Kidney (tissue), 14 donors: ENCODE results near the gene ADAMTS17. TPM values are rescaled to one million over a fixed set of nuclear protein-coding genes. Genes with fewer than 3 reads are reported as not detected.
A peak's percentile ranks its signal among the peaks of the same experiment; 100 is the strongest.

Source experiments
- DNase-seq, 5 donors: peaks; one replicate each; pipeline ENCODE4 v3.0.0-alpha.2; 2013 to 2020
- FAIRE-seq: peaks from 2 replicates; lab custom pipeline; 2012; peaks lifted over from hg19 to GRCh38; lab: Jason Lieb, UNC
- H3K27ac ChIP-seq, 2 donors: one replicate each; pipeline ENCODE4 v1.7.0; 2013; ENCODE audit warnings: low read depth in 2 of 2, low read length in 2 of 2, inconsistent platforms in 1 of 2
- H3K27me3 ChIP-seq: one replicate; pipeline ENCODE4 v1.7.1; 2013; ENCODE audit warnings: low read length, inconsistent platforms; ENCODE audit not compliant: control insufficient read depth, insufficient read depth
- H3K36me3 ChIP-seq, 3 donors: one replicate each; pipeline versions ENCODE4 v1.7.0 to v1.7.1; 2013; ENCODE audit warnings: low read length in 3 of 3, control low read depth in 1 of 3, inconsistent platforms in 1 of 3; ENCODE audit not compliant: insufficient read depth in 3 of 3, control insufficient read depth in 2 of 3
- H3K4me1 ChIP-seq, 3 donors: one replicate each; pipeline versions ENCODE4 v1.7.0 to v1.7.1; 2013; ENCODE audit warnings: low read length in 3 of 3, inconsistent platforms in 1 of 3, low read depth in 1 of 3; ENCODE audit not compliant: control insufficient read depth in 2 of 3, insufficient read depth in 2 of 3
- H3K4me3 ChIP-seq, 3 donors: one replicate each; pipeline versions ENCODE4 v1.7.0 to v1.8.1; 2013; ENCODE audit warnings: low read length in 3 of 3, control low read depth in 1 of 3, inconsistent platforms in 1 of 3
- H3K9ac ChIP-seq, 3 donors: one replicate each; pipeline versions ENCODE4 v1.7.0 to v1.7.1; 2013; ENCODE audit warnings: low read length in 3 of 3, control low read depth in 1 of 3, inconsistent platforms in 1 of 3
- H3K9me3 ChIP-seq, 3 donors: one replicate each; pipeline versions ENCODE4 v1.7.0 to v1.7.1; 2013; ENCODE audit warnings: low read length in 3 of 3, control low read depth in 1 of 3, inconsistent platforms in 1 of 3; ENCODE audit not compliant: control insufficient read depth in 2 of 3, insufficient read depth in 1 of 3
- CTCF ChIP-seq: IDR thresholded peaks from 3 replicates; pipeline ENCODE4 v1.5.1; 2012; ENCODE audit warnings: mild to moderate bottlenecking, moderate library complexity, borderline replicate concordance; ENCODE audit not compliant: insufficient read depth; ENCODE audit errors: extremely low read depth
- intact Hi-C: fragments of 100-400 bp; cut with DNase I; formaldehyde crosslinking; loops from one replicate; pipeline ENCODE4 v1.11.1; 2022
- polyA plus RNA-seq: library from polyadenylated mRNA; stranded (reverse); fragments of 350-450 nt; fragmentation: Illumina TruSeq; extraction: RNeasy Lipid Tissue Mini Kit (QIAGEN cat#74804); gene quantifications from one replicate; pipeline ENCODE4 v1.2.3, GENCODE V29; 2014; ENCODE audit warnings: low read depth, low replicate concordance; ENCODE audit not compliant: insufficient read depth
- total RNA-seq: library from RNA; stranded (reverse); fragmentation: NEBNext Ultra II Directional; extraction: Animal tissue kit (Norgen Biotek cat#: 25700); gene quantifications from one replicate; pipeline ENCODE4 v1.2.1, GENCODE V29; 2021
- donor health status: control.
- donor health status: control.
- donor health status: control.
- donor health status: control.
- donor health status: control.
- donor health status: DM: yes; HTN: yes; CAD: no.
- donor health status: Normal renal cell carcinoma (clear cell type).

Gene ADAMTS17
- total and polyA plus RNA-seq, 2 donors from 2014 or later, result 1.7 to 2.2 TPM

DNA sequence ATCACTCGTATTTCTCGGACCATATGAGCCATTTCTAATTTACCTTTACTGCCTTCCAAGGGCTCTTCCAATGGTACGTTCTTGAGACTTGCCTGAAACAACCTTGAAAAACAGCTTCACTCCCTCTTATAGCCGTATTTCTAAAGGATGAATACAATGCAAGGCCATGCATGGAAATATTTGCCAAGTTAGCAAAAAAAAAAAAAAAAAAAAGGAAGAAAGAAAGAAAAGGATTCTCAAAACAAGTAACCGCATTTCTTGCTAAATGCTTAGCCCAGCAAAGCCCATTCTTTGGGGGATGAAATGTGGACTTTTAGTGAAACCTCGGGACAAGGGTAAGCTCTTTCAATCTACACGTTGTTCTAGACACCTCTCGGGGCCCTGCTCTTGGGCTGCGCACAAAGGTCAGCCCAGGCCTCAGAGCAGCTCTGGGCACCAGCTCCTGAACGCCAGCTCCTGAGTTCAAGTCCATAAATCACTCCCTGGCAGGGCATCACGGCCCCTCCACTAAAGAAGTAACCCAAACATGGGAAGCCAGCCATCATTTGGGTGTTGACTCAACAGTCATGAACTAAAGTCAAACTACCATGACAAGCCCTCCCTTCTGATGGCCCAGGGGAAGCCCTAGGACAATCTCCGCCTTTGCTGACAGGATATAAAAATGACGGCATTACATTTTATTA, 132.7 kb downstream of the ADAMTS17 start:
- no peak overlapping the region for H3K9ac ChIP-seq

DNA sequence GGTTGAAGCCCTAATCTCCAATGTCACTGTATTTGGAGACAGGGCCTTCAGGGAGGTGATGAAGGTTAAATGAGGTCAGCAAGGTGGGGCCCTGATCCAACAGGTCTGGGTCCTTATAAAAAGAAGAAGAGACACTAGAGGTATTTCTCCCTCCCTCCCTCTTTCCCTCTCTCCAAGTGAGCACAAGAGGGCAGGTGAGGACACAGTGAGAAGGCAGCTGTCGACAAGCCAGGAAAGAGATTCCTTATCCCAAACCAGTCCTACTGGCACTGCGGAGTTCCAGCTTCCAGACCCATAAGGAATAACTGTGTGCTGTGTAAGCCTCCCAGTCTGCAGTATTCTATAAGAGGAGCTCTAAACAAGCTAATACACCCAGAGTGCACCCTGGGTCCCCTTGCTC, 134.7 kb downstream of the ADAMTS17 start:
- H3K9ac ChIP-seq, result no peak overlapping the region
- TF ChIP-seq CTCF, result no peak

More for the DNA sequence above, 132.7 kb downstream of the ADAMTS17 start:
- TF ChIP-seq CTCF, result no peak
- FAIRE-seq (no peak), DNase-seq (peak in 1 of 5 donors; percentile 32)
- intact Hi-C loops, result no loop called here
- Histone ChIP-seq H3K27me3 (no peaks in the 10 kb centered on the region), H3K36me3 (no peaks in the 10 kb centered on the region), H3K4me1 (peaks cover 0 to 25% (median 13%) of the 10 kb centered on the region in 3 donors), H3K4me3 (no peak overlapping the region), H3K9me3 (no peaks in the 10 kb centered on the region), H3K27ac (no peak overlapping the region)

DNA sequence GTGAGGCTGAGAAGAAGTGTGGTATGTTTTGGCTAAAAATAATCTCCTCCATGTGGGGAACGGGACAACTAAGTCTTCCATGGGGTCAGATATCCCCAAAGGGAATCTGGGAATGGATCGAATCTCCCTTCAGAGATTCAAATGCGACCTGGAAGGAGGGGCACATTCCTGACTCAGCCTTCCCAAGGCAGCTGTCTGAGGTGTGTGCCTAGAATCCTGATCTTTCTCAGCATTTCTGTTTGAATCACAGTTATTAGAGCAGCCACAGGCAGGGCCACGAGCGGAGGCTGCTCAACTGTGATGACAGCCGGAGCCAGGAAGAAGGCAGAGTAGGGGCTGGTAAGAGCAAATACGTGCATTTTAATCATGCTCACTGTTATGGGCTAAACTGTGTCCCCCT, 135.1 kb downstream of the ADAMTS17 start:
- Histone ChIP-seq H3K9me3 (no peaks in the 10 kb centered on the region), H3K9ac (peak overlapping the region in 1 of 3 donors; percentile 56), H3K36me3 (no peaks in the 10 kb centered on the region), H3K4me3 (no peak overlapping the region), H3K27ac (no peak overlapping the region), H3K27me3 (no peaks in the 10 kb centered on the region), H3K4me1 (peaks cover 0 to 17% (median 12%) of the 10 kb centered on the region in 3 donors)
- FAIRE-seq, result no peak
- no peak for TF ChIP-seq CTCF
- intact Hi-C loops, result no loop called here
- DNase-seq, result no peak

More for the DNA sequence above, 134.7 kb downstream of the ADAMTS17 start:
- H3K9me3 ChIP-seq, result no peaks in the 10 kb centered on the region
- H3K27me3 ChIP-seq, result no peaks in the 10 kb centered on the region
- no peak overlapping the region for H3K27ac ChIP-seq
- H3K4me3 ChIP-seq, result no peak overlapping the region
- FAIRE-seq (no peak), DNase-seq (no peak)
- intact Hi-C loops, result no loop called here
- H3K36me3 ChIP-seq, result no peaks in the 10 kb centered on the region
- H3K4me1 ChIP-seq, result peaks cover 0 to 14% (median 13%) of the 10 kb centered on the region in 3 donors
